GM12865 (cell line): Measurements from ENCODE around the gene LTA.

Experiments used
- DNase-seq: peaks from one replicate; pipeline ENCODE4 v3.0.0; 2010; ENCODE audit warnings: low read depth
- H3K4me3 ChIP-seq: 2 replicates; pipeline ENCODE4 v1.5.1; 2011; ENCODE audit warnings: mild to moderate bottlenecking, low read depth, low read length, control low read depth
- TF ChIP-seq, protein P1 (sequence below): IDR thresholded peaks from 2 replicates; pipeline ENCODE4 v1.5.1; 2011; ENCODE audit warnings: low read length, control low read depth, low read depth, inconsistent platforms; ENCODE audit not compliant: insufficient read depth; ENCODE audit errors: missing control alignments

The LTA gene

GRCh38 chr6:31573239-31574105 lies 1.4 kb downstream of the LTA start:
- H3K4me3 ChIP-seq, result peak overlapping the region; percentile 73
- TF ChIP-seq, protein P1, sequence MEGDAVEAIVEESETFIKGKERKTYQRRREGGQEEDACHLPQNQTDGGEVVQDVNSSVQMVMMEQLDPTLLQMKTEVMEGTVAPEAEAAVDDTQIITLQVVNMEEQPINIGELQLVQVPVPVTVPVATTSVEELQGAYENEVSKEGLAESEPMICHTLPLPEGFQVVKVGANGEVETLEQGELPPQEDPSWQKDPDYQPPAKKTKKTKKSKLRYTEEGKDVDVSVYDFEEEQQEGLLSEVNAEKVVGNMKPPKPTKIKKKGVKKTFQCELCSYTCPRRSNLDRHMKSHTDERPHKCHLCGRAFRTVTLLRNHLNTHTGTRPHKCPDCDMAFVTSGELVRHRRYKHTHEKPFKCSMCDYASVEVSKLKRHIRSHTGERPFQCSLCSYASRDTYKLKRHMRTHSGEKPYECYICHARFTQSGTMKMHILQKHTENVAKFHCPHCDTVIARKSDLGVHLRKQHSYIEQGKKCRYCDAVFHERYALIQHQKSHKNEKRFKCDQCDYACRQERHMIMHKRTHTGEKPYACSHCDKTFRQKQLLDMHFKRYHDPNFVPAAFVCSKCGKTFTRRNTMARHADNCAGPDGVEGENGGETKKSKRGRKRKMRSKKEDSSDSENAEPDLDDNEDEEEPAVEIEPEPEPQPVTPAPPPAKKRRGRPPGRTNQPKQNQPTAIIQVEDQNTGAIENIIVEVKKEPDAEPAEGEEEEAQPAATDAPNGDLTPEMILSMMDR, result no peak

DNA sequence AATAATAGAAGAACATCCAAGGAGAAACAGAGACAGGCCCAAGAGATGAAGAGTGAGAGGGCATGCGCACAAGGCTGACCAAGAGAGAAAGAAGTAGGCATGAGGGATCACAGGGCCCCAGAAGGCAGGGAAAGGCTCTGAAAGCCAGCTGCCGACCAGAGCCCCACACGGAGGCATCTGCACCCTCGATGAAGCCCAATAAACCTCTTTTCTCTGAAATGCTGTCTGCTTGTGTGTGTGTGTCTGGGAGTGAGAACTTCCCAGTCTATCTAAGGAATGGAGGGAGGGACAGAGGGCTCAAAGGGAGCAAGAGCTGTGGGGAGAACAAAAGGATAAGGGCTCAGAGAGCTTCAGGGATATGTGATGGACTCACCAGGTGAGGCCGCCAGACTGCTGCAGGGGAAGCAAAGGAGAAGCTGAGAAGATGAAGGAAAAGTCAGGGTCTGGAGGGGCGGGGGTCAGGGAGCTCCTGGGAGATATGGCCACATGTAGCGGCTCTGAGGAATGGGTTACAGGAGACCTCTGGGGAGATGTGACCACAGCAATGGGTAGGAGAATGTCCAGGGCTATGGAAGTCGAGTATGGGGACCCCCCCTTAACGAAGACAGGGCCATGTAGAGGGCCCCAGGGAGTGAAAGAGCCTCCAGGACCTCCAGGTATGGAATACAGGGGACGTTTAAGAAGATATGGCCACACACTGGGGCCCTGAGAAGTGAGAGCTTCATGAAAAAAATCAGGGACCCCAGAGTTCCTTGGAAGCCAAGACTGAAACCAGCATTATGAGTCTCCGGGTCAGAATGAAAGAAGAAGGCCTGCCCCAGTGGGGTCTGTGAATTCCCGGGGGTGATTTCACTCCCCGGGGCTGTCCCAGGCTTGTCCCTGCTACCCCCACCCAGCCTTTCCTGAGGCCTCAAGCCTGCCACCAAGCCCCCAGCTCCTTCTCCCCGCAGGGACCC lies 2.3 kb downstream of the LTA start:
- TF ChIP-seq, protein P1, result no peak
- DNase-seq, result peak; percentile 70
- peak overlapping the region; percentile 73 for H3K4me3 ChIP-seq

More at GRCh38 chr6:31573239-31574105, 1.4 kb downstream of the LTA start:
- no peak for DNase-seq

- TF ChIP-seq, protein P1, result no peak
- H3K4me3 ChIP-seq, result peak within 1 kb of the TSS; percentile 73
- DNase-seq, result peak; percentile 94
Measured at GRCh38 chr6:31575335-31575901, 3.3 kb downstream of the LTA start, which contains the start of gene TNF. Gene TNF, plus strand, starts transcription at chr6:31575565. Its CDS starts 177 bp downstream, at chr6:31575742.

DNA sequence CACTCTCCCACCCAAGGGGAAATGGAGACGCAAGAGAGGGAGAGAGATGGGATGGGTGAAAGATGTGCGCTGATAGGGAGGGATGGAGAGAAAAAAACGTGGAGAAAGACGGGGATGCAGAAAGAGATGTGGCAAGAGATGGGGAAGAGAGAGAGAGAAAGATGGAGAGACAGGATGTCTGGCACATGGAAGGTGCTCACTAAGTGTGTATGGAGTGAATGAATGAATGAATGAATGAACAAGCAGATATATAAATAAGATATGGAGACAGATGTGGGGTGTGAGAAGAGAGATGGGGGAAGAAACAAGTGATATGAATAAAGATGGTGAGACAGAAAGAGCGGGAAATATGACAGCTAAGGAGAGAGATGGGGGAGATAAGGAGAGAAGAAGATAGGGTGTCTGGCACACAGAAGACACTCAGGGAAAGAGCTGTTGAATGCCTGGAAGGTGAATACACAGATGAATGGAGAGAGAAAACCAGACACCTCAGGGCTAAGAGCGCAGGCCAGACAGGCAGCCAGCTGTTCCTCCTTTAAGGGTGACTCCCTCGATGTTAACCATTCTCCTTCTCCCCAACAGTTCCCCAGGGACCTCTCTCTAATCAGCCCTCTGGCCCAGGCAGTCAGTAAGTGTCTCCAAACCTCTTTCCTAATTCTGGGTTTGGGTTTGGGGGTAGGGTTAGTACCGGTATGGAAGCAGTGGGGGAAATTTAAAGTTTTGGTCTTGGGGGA lies 4.0 kb downstream of the LTA start:
- H3K4me3 ChIP-seq, result peak overlapping the region; percentile 73
- TF ChIP-seq, protein P1, result no peak
- DNase-seq, result no peak

GRCh38 chr6:31576897-31577578 lies 4.9 kb downstream of the LTA start:
- peak; percentile 78 for DNase-seq
- TF ChIP-seq, protein P1, result no peak
- H3K4me3 ChIP-seq, result peak overlapping the region; percentile 73
